H7 (cell line): ENCODE data around the gene JMJD8. TPM values are rescaled to one million over a fixed set of nuclear protein-coding genes. Genes with fewer than 3 reads are reported as not detected.

ENCODE experiments used
- DNase-seq: peaks from one replicate; pipeline ENCODE4 v3.0.0; 2012
- H3K27me3 ChIP-seq: 2 replicates; pipeline ENCODE4 v1.6.0; 2011; ENCODE audit warnings: mild to moderate bottlenecking, low read length; ENCODE audit not compliant: control insufficient read depth, insufficient read depth
- H3K36me3 ChIP-seq: replicated peaks from 2 replicates; pipeline ENCODE4 v1.5.1; 2011; ENCODE audit warnings: low read length; ENCODE audit not compliant: control insufficient read depth, insufficient read depth
- H3K4me3 ChIP-seq: 2 replicates; pipeline ENCODE4 v1.5.1; 2011; ENCODE audit warnings: low read depth, mild to moderate bottlenecking, control low read depth, low read length, moderate library complexity; ENCODE audit not compliant: insufficient read depth
- total RNA-seq: library from RNA; depleted of rRNA; stranded (reverse); fragments of >200 nt; shearing (Covaris generic); gene quantifications from 2 replicates; pipeline ENCODE4 v1.2.3, GENCODE V29; 2014

Gene JMJD8
- total RNA-seq, 1 experiment from 2014 or later: 88.2 TPM

DNA sequence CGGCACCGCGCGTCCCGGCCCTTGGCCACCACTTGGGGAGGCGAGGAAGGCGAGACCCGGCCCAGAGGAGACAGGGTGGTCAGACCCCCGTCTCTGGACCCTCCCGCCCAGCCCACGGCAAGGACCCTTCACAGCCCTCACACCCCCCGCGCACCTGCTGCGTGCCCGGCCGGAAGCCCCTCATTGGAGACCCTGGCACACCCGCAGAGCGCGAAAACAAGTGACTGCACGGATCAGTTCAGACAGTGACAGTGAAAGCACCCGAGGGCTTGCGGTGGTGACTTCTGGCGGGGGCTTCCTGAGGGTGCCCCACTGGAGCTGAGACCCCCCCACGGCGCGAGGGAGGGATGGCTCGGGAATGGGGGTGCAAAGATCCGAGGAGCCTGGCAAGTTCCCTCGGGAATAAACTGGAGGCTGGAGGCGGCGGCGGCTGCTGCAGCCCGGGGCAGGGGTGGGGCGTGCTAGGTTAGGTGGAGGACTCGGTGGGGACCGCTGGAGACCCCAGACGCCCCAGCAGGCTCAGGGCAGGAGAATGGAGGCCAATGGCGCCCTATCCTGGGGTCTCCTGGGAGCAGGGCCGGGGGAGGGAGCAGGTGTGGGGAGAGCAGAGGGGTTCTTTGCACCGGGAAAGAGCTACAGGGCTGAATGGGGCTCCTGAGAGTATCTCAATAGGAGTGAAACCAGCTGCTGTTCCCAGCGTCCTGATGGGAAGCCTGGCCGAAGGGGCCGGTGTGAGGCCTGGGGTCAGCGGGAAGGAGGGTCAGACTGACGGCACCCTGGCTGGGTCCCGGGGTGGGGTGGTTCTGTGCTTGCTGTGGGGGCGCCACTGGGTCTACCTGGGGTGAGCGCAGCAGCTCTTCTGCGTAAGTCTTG is 22.3 kb upstream of the JMJD8 start:
- Histone ChIP-seq H3K36me3 (no peaks in the 10 kb centered on the region), H3K4me3 (peak overlapping the region; percentile 44), H3K27me3 (peaks cover 81% of the 10 kb centered on the region)
- peak; percentile 89 for DNase-seq

DNA sequence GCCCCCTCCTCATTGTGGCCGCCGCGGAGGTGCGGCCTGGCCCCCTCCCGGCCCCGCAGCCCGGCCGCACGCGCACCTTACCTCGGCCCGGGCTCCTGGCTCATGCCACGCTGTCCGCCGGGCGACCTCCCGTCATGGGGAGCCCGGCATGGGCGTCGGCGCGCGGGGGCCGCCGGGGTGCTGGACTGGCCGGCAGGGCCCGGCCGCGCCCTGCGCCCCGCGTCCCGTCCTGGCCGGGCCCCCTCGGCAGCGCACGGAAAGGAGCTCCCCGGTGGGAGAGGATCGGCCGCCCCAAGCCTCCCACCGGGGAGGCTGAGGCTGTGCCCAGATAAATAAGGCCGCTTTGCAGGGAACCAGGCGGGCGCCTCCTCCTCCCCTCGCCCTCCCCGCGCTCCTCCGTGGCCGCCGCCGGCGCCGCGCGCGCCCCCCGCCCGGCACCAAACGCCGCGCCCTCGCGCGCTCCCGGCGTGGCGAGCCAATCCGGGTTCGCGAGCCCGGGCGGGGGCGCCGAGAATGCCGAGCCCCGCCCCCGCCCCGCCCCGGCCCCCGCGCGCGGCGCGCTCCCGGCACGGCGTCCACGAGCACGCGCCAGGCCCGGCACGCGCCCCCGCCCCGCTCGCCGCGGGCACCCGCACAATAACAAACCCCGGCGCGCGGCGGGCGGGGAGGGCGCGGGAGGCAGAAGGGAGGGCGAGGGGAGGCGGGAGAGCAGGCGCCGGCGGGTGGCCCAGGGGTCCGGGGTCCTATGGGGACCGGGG is 21.5 kb upstream of the JMJD8 start, which contains the start of gene FBXL16:
Gene FBXL16, minus strand, starts transcription at position 371 of the 758 bp plus-strand sequence. CDS start 8,396 bp downstream, outside the sequence.
- peaks cover 86% of the 10 kb centered on the region for H3K27me3 ChIP-seq
- no peaks in the 10 kb centered on the region for H3K36me3 ChIP-seq
- peak; percentile 95 for DNase-seq
- H3K4me3 ChIP-seq: peak within 1 kb of the TSS; percentile 54

DNA sequence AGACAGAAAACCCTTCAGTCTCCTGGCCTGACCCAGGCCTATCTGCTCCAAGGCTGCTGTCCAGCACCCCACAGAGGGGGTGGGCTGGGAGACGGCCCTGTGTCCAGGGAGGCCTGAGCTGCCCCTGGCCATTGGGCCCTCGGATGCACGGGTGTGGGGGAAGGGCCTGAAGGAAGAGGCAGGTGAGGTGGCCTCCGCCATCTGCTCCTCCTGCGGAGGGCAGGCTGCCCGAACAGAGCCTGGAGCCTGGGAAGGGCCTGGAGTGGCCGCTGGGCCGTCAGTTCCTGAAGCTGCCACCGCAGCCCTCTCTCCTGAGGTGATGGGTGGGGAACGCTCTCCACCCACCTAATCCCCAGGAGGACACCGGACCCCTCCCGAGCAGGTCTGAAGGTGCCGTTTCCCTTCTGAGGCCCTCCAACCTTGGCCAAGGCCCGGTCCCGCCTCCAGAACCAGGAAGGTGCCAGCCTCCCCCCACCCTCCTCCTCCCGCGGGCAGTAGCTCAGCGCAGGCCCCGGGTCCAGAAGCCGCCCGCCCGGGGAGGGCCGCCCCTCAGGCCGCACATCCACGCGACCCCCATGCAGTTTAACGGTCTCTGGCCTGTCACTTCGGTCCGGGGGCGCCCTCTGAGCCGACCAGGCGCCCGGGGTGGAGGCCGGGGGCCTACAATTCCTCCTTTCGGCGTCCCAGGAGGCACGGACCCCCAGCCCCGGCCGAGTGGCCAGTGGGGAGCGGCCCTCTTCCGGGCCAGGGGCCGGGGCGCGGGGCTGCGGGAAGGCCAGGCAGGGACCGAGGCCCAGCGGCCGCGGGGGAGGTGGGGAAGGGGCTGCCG is 20.6 kb upstream of the JMJD8 start:
- H3K36me3 ChIP-seq: no peaks in the 10 kb centered on the region
- DNase-seq: peak; percentile 86
- peak overlapping the region; percentile 54; the same call in 1 of the 2 replicates for H3K4me3 ChIP-seq
- peaks cover 90% of the 10 kb centered on the region for H3K27me3 ChIP-seq

DNA sequence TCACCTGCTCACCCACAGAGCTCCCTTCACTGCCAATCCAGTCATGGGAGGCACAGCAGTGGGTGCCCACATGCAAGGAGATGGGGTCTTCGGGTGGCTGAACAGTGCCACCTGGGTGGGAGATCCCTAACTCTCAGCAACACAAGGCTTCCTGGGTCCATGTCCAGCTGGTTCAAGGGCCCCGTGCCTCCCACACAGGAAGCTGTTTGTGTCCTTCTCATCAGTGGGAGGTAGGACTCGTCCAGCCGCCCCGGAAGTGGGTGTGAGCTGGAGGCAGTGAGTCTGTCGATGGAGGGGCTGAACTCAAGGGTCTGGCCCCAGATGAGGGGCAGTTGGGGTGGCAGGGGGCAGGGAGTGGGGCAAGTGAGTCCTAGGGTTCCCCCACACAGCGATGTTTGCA is 19.9 kb upstream of the JMJD8 start:
- Histone ChIP-seq H3K27me3 (peaks cover 91% of the 10 kb centered on the region), H3K36me3 (no peaks in the 10 kb centered on the region), H3K4me3 (no peak overlapping the region)
- no peak for DNase-seq

DNA sequence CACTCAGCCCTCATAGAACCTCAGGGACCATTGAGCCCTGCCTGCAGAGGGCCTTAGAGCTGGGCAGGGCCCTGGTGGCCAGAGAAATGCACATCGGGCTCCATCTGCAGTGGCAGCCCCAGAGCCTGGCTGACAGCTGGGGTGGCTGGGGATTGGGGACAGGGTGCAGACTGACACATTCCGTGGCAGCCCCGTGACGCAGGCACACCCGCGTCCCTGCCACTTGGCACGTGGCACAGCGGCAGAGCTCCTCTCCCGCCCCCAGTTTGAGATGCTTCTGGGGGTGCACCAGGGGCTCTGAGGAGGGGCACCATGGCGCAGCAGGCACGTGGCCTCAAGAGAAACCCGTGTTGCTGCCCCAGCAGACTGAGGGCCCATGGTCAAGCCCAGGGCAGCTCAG is 19.3 kb upstream of the JMJD8 start:
- Histone ChIP-seq H3K27me3 (peaks cover 88% of the 10 kb centered on the region), H3K4me3 (no peak overlapping the region), H3K36me3 (no peaks in the 10 kb centered on the region)
- peak; percentile 69 for DNase-seq

DNA sequence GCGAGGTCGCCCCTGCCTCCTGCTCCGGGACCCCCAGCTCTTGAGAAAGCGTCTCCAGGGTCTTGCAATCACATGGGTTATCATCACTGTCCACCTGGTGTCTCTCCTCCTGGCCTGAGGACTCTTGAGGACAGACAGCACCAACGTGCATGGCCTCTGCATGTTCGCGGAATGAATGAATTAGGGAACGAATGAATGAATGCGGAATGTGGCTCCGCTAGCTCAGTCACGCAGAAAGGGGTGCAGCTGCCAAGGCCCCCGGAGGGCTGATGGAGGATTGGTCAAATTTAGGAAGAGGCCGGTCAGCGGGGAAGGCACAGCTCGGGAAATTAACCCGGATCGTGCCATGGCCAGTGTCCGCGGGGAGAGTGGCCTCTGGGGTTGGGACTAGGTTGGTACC is 18.2 kb upstream of the JMJD8 start:
- DNase-seq: no peak
- Histone ChIP-seq H3K4me3 (no peak overlapping the region), H3K36me3 (no peaks in the 10 kb centered on the region), H3K27me3 (peaks cover 84% of the 10 kb centered on the region)

DNA sequence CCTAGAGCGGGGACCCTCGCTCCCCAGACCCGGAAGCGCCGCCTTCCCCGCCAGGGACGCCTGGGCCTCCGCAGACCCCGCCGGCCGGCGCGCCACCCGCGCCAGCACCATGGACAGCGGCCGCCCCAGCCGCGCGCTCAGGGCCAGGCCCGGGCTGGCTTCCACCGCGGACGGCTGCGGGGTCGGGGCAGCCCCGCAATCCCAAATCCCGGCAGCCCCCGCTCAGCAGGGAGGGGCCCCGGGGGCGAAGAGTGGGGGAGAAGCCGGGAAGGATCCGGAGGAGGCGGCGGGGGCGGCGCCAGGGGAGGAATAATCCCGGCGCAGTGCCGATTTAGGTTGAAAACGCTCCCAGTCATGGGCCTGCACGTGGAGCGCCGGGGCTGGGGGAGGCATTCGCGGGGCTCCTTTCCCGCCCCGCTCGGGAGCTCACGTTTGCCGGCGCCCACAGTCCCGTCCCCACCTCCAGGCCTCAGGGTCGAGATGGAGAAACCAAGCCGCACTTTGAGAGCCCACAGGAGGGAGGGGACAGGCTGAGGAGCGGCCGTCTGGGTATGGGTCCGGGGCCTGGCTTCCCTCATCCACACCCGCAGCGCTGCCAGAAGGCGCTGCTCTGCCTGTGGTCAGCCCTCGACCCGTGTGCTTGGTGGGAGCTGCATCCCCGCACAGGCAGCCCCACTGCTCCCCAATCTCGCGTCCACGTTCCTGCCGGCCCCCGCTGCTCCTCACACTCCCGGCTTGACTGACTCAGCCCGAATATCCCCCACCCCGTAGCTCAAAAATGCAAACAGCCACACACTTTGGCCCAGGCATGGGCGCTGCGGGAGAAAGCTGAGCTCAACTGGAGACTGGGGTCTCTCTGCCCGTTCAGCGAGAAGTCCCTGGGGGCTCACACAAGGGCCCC is 16.8 kb upstream of the JMJD8 start:
- Histone ChIP-seq H3K4me3 (0 out of 2 replicates have a peak overlapping the region, but pooled peaks have one; percentile 3), H3K27me3 (peaks cover 78% of the 10 kb centered on the region), H3K36me3 (no peaks in the 10 kb centered on the region)
- DNase-seq: peak; percentile 98

DNA sequence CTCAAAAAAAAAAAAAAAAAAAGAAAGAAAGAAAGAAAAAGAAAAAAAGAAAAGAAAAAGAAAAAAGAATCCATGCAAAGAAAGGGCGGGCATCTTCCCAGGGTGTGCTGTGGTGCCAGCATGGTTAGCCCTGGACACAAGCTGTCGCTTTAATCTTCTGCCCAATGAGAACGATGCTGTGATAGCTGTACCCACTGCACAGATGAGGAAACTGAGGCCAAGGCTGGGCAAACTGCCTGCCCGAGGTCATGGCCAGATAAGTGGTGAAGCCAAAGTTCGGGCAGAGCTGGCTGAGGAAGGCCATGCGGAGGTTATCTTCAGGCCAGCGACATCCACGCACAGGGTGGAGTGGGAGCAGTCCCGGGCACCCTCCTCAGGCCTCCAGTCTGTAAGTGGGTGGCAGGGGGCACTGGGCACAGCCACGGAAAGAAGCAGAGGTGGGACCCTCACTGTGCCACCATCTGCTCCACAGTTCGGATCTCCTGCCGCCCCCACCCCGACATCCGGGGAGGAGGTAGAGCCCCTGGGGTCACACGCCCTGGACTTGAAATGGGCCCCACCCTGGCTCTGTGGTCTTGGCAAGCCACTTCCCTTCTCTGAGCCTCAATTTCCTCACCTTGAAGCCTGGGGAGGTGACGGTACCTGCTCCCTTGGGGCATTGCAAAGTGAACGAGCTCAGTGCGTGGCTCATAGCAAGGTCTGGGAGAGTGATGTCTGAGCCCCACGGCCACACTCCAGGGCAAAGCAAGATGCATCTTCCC is 15.0 kb upstream of the JMJD8 start:
- Histone ChIP-seq H3K36me3 (no peaks in the 10 kb centered on the region), H3K27me3 (peaks cover 81% of the 10 kb centered on the region), H3K4me3 (no peak overlapping the region)
- no peak for DNase-seq

DNA sequence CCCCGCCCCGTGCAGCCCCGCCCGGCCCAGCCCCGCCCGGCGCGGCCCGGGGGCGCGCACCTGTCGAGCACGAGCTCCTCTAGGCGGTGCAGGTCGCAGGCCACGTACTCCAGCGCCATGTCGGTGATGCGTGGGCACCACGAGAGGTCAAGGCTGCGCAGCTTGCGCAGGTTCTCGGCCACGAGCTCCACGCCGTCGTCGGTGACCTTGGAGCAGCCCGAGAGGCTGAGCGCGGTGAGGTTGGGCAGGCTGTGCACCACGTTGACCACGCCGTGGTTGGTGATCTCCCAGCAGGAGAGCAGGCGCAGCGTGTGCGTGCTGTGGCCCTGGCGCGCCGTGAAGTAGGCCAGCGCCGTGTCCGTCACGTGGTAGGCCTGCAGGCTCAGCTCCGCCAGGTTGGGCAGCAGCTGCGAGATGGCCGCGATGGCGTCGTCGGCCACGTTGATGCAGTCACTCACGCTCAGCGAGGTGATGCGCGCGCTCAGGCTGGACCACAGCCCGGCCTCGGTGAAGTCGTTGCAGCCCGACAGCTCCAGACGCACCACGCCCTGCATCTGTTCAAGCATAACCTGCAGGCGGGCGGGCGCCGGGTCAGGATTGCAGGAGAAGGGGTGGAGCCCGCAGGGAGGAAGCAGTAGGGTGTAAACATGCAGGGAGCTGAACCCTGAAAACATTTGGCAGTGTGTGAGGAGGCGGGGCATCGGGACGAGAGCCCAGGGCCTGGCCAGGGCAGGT is 11.4 kb upstream of the JMJD8 start:
- Histone ChIP-seq H3K36me3 (no peaks in the 10 kb centered on the region), H3K4me3 (peak overlapping the region; percentile 75), H3K27me3 (peaks cover 73% of the 10 kb centered on the region)
- DNase-seq: peak; percentile 84

DNA sequence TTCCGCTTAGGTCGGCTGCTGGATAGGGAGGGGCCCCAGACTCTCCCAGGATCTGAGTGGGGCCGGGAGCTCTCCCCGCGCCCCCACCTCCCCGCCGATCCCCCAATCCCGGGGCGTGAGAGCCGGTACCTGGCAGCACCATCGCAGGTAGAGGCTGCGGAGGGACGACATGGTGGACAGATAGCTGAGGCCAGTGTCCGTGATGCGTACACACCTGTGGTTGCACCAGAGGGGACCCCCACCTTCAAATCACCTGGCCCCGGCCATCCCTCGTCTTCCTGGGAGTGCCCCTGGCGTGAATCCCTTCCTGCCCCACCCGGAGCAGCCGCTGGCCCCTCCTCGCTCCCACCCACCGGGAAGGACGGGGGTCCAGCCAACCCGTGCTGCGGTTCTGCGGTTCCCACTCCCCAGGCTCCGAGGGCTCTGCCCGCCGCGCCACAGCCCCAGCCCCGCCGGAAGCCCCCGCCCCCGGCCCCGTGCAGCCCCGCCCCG is 10.8 kb upstream of the JMJD8 start:
- peaks cover 67% of the 10 kb centered on the region for H3K27me3 ChIP-seq
- peak; percentile 98 for DNase-seq
- H3K36me3 ChIP-seq: no peaks in the 10 kb centered on the region
- peak overlapping the region; percentile 53 for H3K4me3 ChIP-seq

DNA sequence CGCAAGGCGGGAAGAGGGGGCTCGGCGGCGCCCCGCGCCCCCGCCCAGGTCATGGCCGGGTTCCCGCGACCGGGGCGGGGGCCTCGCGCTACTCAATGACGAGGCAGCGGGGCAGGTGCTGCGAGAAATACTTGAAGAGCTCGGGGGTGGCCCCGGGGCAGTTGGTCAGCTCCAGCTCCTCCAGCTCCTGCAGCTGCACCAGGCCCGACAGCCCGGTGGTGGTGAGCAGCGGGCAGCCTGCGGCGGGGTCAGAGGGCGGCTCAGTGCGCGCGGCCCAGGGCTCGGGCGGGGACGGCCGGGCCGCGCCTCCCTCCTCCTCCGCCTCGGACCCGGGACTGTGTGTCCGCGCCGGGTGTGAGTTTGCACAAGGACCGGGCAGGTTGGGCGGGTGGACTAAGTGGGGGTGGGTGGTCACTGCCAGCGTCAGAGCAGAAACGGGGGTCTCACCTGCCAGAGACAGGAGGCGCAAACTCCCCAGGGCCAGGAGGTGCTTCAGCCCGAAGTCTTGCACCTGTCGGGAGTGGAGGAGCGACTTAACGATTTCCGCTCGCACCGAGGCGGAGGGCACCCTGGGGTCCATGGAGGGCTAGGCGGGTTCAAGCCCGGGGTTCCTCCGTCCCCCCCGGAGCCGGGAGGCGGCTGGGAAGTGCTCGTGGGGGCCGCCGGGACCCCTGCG is 10.2 kb upstream of the JMJD8 start:
- peak; percentile 90 for DNase-seq
- peak overlapping the region; percentile 53 for H3K4me3 ChIP-seq
- H3K36me3 ChIP-seq: no peaks in the 10 kb centered on the region
- peaks cover 62% of the 10 kb centered on the region for H3K27me3 ChIP-seq

DNA sequence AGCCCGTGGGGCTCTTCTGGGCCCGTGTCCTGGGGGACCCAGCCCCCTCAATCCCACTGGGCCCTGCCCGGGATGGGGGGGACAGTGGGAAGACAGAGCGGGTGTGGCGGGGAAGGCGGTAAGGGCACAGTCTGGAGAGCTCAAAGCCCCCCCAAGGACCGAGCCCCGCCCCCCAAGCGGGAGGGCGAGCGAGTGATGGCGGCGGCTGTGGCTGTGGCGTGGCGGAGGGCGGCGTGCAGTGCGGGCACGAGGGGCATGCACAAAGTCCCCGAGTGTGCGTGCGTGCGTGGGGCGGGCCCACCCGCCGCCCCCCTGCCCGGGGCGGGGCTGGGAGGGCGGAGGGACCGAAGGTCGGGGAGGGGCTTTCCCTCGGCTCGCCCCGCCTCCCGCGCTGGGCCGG is 9.6 kb upstream of the JMJD8 start:
- no peaks in the 10 kb centered on the region for H3K36me3 ChIP-seq
- peak; percentile 84 for DNase-seq
- peaks cover 57% of the 10 kb centered on the region for H3K27me3 ChIP-seq
- peak overlapping the region; percentile 53 for H3K4me3 ChIP-seq
